Jurkat, Clone E6-1 (cell line): ENCODE results near the gene PGLYRP2.

Experiments used
- DNase-seq: peaks from one replicate; pipeline ENCODE4 v3.0.0-alpha.2; 2011; ENCODE audit warnings: low read depth, low spot score
- H3K4me3 ChIP-seq: 2 replicates; pipeline ENCODE4 v1.5.1; 2011; ENCODE audit warnings: mild to moderate bottlenecking, low read length, control low read depth, moderate library complexity

Gene PGLYRP2

GRCh38 chr19:15463861-15464371 is 15.4 kb downstream of the PGLYRP2 start:
- DNase-seq: peak; percentile 88
- H3K4me3 ChIP-seq: peak overlapping the region; percentile 77

GRCh38 chr19:15461694-15462093 is 17.6 kb downstream of the PGLYRP2 start:
- H3K4me3 ChIP-seq: no peak overlapping the region
- DNase-seq: no peak

- no peak overlapping the region for H3K4me3 ChIP-seq
- DNase-seq: no peak
These were observed 21.4 kb downstream of the PGLYRP2 start for GRCh38 chr19:15457701-15458484.

DNA sequence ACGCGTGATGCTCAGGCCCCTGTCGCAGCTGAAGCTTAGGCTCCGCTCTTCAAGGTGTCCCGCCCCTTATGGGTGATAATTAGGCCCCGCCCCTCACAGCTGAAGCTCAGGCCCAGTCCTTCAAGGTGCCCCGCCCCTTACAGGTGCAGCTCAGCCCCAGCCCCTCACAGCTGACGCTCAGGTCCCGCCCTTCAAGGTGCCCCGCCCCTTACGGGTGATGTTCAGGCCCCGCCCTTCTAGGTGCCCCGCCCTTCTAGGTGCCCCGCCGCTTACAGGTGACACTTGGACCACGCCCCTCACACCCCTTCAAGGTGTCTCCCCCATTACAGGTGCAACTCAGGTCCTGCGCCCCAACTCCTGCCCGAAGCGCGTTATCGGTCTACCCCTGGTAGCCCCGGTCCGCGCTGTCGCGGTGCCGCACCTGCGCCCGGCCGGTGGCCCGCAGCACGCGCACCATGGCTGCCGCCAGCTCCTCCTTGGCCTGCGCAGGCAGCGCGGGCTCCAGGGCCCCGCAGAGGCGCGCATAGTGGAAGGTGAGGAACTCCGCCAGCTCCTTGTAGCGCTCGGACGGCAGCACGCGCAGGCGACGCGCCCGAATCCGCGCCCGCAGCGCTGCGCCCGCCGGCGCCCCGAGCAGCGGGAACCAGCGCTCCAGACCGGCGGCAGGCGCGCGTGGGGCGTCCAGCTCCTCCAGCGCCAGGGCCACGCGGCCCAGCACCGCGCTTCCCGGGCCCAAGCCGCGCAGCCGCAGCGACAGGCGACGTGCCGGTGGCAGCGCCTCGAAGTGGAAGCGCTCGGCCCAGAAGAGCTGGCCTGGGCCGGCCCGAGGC is 22.2 kb downstream of the PGLYRP2 start:
- no peak for DNase-seq
- H3K4me3 ChIP-seq: no peak overlapping the region

GRCh38 chr19:15456441-15456840 is 22.9 kb downstream of the PGLYRP2 start:
- DNase-seq: no peak
- no peak overlapping the region for H3K4me3 ChIP-seq

- no peak overlapping the region for H3K4me3 ChIP-seq
- DNase-seq: no peak
These were observed 23.3 kb downstream of the PGLYRP2 start for GRCh38 chr19:15455996-15456395.

- DNase-seq: no peak
These were observed 25.1 kb downstream of the PGLYRP2 start for GRCh38 chr19:15453906-15454860.

DNA sequence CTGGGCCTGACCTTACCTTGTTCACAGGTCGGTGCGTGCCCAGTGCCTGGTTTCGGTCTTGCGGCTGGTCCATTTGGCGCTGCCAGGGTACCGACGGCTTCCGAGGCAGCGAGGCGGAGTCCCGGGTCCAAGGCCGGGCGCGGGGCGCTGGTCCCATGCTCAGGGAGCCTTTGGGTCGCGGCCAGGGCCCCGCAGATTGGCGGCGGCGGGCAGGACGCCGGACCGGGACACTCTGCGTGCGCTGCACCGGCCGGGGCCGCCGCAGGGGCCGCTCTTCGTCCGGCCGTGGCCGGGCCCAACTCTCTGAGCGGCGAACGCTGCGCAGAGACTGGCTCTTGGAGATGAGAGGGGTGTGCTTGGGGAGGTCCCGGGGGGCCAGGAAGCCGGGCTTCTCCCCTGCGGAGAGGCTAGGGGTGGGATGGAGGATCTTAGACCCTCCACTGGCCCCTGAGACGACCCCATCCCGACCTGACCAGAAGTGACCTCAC is 26.2 kb downstream of the PGLYRP2 start:
- H3K4me3 ChIP-seq: no peak overlapping the region
- DNase-seq: no peak

More at GRCh38 chr19:15453906-15454860, 25.1 kb downstream of the PGLYRP2 start:
- no peak overlapping the region for H3K4me3 ChIP-seq

- H3K4me3 ChIP-seq: no peak overlapping the region
- DNase-seq: no peak
These were observed 26.9 kb downstream of the PGLYRP2 start for GRCh38 chr19:15452111-15453047.

DNA sequence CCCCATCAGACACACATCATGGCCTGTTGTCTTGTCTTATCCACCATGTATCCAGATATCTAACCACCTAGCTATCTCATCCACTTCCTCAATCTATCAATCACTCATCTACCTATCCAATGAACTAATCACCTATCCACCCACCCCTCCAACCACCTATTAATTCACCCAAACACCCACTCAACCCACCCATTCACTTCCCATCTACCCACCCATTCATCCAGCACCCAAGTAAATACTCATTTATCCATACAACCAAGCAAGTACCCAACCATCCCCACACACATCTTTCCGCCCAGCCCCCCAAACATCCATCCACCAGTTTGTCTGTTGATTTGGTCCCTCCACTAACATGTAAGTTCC is 28.8 kb downstream of the PGLYRP2 start:
- DNase-seq: no peak
- no peak overlapping the region for H3K4me3 ChIP-seq

DNA sequence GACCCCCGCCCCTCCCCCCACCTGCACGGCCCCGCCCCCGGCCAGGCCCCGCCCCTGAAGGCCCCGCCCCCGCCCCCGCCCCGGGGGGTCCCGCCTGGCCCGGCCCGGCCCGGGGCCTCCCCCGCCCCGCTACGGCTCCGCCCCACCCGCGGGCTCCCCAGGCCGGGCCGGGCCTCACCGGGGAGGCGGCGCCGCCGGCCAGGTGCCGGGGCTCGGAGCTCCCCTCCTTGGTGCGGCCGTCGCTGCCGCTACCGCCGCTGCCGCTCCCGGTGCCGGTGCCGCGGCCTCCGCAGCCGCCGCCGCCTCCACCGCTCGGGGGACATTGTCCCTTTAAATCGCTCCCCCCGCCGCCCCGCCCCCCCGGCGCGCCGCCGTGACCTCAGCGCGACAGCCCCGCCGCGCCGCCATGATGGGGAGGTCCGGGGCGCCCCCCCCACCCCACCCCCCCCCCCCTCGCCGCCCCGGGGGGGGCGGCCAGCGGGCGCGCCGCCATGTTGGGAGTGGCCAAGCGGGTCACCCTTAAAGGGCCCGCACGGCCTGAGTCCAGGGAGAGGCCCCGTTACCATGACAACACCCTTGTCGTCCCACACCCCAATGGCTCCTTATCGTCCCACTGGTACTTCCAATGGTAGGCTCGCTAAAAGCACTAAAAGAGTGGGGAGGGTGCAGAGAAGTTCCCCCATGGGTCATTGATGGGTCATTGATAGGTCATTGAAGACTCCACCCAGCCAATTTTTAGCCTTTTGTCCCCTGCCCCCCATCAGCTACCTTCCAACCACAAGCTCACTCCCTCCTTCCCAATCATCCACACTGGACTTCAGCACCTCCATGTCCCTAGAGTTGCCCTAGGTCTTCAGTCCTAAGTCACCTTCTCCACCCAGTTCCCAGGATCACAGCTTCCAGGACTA is 29.4 kb downstream of the PGLYRP2 start, which contains the start of gene WIZ:
Gene WIZ (minus strand): TSS at position 337 of the 908 bp plus-strand sequence. CDS start 1,649 bp downstream, outside the sequence.
- H3K4me3 ChIP-seq: peak within 1 kb of the TSS; percentile 43
- DNase-seq: no peak

GRCh38 chr19:15448778-15449619 is 30.3 kb downstream of the PGLYRP2 start:
- H3K4me3 ChIP-seq: peak overlapping the region; percentile 43

DNA sequence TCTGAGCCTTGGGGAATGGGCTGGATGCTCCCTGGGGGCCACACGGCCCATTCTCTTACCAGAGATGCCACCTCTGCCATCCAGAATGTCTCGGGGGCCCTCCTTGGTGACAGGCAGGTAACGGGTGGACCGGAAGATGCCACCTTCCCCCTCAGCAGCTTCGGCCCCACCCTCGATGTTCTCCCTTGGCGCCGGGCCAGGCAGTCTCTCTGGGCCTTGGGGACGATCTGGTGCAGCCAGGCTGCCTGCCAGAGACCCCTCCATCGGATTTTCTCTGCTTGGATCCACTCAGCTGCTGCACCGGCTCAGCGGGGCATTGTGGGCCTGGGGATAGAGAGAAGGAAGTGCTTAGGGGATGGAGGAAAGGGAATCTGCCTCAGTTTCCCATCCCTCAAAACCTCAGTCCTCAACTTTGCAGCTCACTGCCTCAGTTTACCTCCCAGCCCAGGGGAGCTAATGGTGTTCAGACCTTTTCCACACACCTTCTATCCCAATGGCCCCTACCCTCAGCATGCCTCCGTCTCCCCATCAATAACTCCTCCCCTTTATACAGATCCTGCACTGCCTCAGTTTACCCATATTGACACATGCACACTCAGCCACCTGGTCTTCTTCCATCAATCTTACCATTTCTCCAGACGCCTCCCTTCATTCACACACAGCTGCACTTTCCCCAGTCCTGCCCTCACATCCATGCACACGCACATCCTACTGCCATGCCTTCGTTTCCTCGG is 31.1 kb downstream of the PGLYRP2 start:
- no peak for DNase-seq
- no peak overlapping the region for H3K4me3 ChIP-seq

More at GRCh38 chr19:15448778-15449619, 30.3 kb downstream of the PGLYRP2 start:
- no peak for DNase-seq

- no peak for DNase-seq
- H3K4me3 ChIP-seq: no peak overlapping the region
These were observed 32.2 kb downstream of the PGLYRP2 start for GRCh38 chr19:15447057-15447456.

DNA sequence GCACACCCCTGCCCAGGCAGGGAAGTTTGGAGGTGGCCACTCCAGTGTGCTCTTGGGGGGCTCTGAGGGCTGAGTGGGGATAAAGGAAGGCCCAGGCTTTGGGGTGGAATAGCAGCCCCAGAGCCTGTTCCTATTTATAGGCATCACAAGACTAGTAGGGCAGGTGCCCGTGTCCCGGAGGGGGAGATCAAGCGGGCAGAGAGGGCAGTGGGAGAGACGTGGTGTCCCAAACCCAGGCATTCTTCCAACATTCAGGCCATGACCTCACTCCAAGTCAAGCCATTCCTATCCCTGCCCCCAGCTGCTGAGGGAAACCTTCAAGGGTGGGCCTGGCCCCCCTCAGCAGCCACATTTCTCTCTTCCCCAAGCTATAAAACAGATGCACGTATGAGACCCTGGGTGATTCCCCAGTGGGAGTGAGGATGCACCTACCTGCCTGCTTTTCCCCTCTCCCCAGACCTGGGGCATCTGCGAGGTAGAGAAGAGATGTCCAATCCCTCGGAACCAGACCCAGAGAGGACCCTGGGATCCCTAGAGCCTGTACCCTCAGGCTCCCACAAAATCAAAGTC is 33.4 kb downstream of the PGLYRP2 start:
- H3K4me3 ChIP-seq: no peak overlapping the region
- DNase-seq: no peak
